22Rv1 (cell line): ENCODE data around the gene IFNA10.
"Not testable (repeated sequence)": the region's sequence is repeated elsewhere in the genome, so short reads cannot be mapped to it uniquely, and the experiment has no call there.

Experiments used
- H3K27ac ChIP-seq: fragments of 450-650 bp; 2 replicates; pipeline ENCODE4 v1.5.1; 2017
- ZFX ChIP-seq: fragments of 450-650 bp; IDR thresholded peaks from 2 replicates; pipeline ENCODE4 v1.6.1; 2017; ENCODE audit warnings: antibody characterized with exemption, borderline replicate concordance
- TF ChIP-seq, protein P1 (sequence below): fragments of 450-650 bp; IDR thresholded peaks from 2 replicates; pipeline ENCODE4 v1.5.1; 2017; ENCODE audit warnings: mild to moderate bottlenecking

The IFNA10 gene

DNA sequence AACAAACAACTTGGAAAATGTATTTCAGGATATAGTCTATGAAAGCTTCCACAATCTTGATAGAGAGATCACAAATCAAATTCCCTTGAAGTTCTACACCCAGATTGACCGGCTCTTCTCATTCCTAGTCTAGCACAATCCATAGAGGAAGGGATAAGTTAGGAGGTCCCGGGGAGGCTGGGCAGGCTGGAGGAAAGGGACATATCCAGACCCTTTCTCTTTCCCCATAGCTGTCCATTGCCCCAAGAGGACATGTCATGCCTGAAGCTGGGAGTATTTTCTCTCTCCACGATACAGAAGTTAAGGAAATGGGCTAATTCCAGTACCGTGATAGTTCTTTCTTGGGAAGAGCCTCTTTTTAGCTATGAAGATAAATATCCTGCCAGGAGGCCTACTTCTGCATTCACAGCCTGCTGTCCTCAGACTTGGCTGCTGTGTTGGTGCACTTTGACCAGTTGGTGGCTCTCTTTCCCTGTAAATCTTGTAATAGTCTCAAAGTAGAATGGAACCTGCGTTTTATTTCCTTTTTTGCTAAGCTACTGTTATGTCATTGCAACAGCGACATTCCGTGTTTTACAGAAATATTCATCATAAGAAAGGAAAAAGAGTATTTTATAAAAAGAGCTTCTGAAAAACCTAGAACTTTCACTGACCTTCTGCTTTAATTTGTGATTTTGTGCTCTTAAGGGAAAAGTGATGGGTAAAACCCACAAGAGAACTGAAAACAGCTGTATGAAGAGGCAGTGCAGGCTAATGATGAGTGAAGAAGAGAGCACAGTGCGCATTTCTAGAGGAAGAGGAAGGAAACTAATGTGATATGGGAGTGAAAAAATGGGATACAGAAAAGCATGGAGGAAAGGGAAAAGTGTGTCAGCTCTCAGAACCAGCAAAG, 28.8 kb upstream of the IFNA10 start:
- not testable (repeated sequence) for H3K27ac ChIP-seq
- TF ChIP-seq, protein P1, sequence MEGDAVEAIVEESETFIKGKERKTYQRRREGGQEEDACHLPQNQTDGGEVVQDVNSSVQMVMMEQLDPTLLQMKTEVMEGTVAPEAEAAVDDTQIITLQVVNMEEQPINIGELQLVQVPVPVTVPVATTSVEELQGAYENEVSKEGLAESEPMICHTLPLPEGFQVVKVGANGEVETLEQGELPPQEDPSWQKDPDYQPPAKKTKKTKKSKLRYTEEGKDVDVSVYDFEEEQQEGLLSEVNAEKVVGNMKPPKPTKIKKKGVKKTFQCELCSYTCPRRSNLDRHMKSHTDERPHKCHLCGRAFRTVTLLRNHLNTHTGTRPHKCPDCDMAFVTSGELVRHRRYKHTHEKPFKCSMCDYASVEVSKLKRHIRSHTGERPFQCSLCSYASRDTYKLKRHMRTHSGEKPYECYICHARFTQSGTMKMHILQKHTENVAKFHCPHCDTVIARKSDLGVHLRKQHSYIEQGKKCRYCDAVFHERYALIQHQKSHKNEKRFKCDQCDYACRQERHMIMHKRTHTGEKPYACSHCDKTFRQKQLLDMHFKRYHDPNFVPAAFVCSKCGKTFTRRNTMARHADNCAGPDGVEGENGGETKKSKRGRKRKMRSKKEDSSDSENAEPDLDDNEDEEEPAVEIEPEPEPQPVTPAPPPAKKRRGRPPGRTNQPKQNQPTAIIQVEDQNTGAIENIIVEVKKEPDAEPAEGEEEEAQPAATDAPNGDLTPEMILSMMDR, result peak; percentile 71

DNA sequence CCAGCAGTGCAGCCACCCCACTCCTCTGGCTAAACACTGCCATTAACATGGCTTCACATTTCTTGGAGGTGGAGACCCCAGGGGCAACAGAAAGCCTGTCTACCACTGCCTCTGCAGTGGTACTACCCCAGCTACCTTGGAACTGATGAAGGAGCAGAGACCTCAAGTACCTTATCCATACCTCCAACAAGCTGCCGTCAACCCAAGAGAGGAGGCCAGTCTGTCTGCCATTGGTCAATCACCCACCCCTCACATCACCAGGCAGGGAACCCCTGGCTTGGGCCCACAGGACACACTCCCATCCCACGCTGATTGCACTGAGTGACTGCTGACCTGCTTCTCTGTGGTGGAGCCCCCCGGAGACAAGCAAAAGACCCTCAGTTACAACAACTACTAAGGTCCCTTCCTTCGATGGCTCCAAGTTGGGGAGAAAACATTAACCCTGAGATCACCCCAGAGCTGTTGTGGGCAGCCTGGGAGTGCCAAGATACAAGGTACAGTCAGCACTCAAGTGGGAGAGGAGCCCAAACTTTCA, 27.3 kb upstream of the IFNA10 start:
- TF ChIP-seq, protein P1, result no peak
- no peak for TF ChIP-seq ZFX
- no peak overlapping the region for H3K27ac ChIP-seq

DNA sequence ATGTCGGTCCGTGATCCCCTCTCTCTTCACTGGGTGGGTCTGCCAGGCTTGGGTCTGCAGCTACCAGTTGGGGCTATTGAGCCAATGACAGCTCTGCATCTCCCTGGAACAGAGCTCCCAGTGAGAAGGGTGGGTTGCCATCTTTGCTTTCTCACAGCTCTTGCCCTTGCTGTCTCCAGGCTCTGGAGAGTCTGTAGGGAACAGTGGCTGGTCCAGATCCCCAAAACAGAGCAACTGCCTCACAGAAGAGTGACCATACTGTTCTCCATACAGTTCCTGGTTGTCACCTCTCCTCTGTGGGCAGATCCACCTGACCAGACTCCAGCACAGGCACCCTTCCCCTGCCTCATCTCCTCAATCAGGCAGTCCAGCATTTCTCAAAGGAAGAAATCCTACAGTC, 26.3 kb upstream of the IFNA10 start:
- TF ChIP-seq, protein P1, result no peak
- TF ChIP-seq ZFX, result no peak
- H3K27ac ChIP-seq, result no peak overlapping the region

DNA sequence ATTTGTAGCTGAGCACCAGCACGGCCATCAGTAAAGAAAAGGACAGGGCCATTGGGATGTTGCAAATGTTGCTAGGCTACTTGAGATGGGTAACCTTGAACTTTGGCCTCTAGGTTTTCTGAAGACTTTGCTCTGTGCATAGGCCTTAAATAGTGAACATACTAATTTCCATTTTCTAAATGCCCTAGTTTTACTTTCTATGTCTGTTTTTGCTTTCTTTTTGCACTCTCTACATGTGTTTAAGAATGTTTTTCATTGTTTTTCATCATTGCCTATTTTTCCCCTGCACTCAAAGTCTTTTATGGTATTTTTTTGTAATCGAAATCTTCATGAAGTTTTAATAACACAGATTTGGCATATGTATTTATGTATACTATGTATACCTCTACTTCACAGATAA, 21.2 kb upstream of the IFNA10 start, which contains the start of gene IFNA17:
Gene IFNA17 (minus strand): TSS at position 101 of the 400 bp plus-strand sequence. CDS start 49 bp downstream, at position 52.
- no peak within 1 kb of the TSS for H3K27ac ChIP-seq
- no peak for TF ChIP-seq ZFX
- TF ChIP-seq, protein P1, result no peak

DNA sequence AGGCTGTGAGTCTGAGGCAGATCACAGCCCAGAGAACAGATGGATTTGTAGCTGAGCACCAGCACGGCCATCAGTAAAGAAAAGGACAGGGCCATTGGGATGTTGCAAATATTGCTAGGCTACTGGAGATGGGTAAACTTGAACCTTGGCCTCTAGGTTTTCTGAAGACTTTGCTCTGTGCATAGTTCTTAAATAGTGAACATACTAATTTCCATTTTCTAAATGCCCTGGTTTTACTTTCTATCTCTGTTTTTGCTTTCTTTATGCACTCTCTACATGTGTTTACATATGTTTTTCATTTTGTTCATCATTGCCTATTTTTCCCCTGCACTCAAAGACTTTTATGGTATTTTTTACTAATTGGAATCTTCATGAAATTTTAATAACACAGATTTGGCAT, 10.3 kb upstream of the IFNA10 start, which contains the start of gene IFNA16:
Gene IFNA16 (minus strand): TSS at position 101 of the 400 bp plus-strand sequence. CDS start 6 bp downstream, at position 95.
- not testable (repeated sequence) for H3K27ac ChIP-seq

DNA sequence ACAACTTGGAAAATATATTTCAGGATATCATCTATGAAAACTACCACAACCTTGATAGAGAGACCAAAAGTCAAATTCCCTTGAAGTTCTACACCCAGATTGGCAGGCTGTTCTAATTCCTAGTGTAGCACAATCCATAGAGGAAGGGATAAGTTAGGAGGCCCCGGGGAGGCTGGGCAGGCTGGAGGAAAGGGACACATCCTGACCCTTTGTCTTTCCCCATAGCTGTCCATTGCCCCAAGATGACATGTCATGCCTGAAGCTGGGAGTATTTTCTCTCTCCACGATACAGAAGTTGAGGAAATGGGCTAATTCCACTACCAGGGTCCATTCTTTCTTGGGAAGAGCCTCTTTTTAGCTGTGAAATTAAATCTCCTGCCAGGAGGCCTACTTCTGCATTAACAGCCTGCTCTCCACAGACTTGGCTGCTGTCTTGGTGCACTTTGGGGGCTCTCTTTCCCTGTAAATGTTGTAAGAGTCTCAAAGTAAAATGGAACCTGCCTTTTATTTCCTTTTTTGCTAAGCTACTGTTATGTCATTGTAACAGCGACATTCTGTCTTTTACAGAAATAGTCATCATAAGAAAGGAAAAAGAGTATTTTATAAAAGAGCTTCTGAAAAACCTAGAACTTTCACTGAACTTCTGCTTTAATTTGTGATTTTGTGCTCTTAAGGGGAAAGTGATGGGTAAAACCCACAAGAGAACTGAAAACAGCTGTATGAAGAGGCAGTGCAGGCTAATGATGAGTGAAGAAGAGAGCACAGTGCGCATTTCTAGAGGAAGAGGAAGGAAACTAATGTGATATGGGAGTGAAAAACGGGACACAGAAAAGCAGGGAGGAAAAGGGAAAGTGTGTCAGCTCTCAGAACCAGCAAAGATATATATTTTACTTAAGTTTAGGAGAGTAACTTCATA, 6.7 kb upstream of the IFNA10 start:
- H3K27ac ChIP-seq, result not testable (repeated sequence)

DNA sequence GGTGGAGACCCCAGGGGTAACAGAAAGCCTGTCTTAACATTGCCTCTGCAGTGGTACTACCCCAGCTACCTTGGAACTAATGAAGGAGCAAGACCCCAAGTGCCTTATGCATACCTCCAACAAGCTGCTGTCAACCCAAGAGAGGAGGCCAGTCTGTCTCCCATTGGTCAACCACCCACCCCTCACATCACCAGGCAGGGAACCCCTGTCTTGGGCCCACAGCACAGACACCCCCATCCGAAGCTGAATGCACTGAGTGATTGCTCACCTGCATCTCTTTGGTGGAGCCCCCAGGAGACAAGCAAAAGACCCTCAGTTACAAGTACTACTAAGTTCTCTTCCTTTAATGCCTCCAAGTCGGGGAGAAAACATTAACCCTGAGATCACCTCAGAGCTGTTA, 5.2 kb upstream of the IFNA10 start:
- not testable (repeated sequence) for H3K27ac ChIP-seq

DNA sequence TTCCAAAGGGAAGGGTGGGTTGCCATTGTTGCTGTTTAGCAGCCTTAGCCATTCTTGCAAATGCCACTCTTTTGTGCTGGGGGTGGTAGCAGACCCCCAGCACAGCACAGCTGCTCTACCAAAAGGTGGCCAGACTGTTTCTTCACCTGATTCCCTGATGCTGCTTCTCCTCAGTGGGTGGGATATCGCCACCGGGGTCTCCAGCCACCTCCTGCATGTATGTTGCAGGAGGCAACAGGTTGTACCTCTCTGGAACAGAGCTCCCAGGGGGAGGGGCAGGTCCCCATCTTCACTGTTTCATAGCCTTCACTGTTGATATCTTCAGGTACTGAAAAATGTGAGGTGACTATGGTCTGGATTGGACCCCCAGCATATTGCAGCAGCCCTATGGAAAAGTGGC, 3.8 kb upstream of the IFNA10 start:
- not testable (repeated sequence) for H3K27ac ChIP-seq

DNA sequence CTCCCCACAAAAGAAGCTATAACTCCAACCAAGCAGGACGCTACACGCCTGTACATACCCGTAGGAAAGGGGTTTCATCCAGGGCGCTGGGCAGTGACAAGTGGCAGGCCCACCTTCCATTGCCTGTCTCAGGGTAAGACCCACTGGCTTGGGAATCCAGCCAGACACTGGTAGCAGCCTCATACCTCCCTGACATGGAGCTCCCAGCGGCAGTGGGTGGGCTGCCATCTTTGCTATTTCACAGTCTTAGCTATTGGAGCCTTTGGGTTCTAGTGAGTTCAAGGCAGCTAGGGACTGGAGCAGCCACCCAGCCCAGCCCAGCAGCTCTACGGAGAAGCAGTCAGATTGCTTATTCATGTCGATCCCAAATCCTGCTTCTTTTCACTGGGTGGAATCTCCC, 3.4 kb upstream of the IFNA10 start:
- TF ChIP-seq, protein P1, result no peak
- no peak for TF ChIP-seq ZFX
- no peak overlapping the region for H3K27ac ChIP-seq
